ENCODE results near the gene F8.
"Not testable (repeated sequence)": the region's sequence is repeated elsewhere in the genome, so short reads cannot be mapped to it uniquely, and the experiment has no call there.

The F8 gene

DNA sequence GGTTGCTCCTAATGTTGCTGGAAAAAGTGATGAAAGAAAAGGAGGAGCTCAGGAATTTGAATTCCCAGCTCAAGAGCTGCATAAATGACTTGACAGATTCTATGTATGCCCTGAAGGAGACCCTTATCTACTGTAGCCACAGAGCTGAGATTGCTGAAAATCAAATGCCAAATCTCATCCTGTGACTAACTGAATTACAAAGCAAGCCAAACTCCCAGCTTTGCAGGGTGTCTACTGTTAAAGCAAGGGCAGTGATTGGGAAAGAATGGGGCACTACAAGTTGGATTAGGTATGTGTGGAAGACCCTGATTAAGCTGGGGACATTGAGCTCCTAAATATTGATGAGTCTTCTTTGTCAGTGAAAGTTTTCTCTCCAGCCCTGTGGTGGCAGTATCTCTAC is 167.3 kb downstream of the F8 start:
- no peak for DNase-seq

DNA sequence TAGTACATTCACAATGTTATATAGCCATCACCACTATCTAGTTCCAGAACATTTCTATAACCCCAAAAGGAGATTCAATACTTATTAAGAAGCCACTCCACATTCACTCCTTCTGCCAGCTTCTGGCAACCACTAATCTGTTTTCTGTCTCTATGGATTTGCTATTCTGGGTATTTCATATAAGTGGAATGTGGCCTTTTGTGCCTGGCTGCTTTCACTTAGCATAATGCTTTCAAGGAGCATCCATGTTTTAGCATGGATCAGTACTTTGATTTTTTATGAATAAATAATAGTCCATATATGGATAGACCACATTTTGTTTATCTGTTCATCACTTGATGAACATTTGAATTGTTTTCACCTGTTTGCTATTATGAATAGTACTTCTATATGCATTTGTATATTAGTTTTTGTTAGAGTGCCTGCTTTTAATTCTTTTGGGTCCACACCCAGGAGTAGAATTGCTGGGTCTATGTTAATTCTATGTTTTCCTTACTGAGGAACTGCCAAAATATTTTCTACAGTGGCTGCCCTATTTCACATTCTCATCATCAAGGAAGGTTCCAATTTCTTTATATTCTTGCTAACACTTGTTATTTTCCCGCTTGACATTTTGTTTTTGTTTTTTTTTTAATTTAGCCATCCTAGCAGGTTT is 171.4 kb downstream of the F8 start:
- DNase-seq = no peak

DNA sequence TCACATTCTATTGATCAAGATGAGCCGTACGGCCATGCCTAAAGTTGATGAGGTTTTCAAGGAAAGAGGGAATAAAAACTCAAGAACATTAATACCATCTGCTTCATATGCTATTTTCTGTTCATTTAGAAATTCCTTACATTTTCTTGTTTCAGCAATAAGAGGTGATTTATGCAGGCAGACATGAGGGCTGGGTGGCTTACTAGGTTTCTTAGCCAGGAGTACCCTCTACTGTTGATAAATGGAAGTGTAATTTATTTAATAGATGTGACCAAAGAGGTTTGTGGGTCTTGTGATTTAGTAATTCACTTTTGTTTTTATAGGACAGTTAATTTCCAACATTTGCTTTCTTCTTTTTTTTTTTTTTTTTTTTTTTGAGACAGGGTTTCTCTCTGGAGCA is 181.7 kb downstream of the F8 start:
- DNase-seq = no peak

GRCh38 chrX:154836163-154836562 is 186.4 kb downstream of the F8 start:
- DNase-seq = no peak

- no peak for DNase-seq
These were observed 188.0 kb downstream of the F8 start, which contains the start of gene SMIM9 for GRCh38 chrX:154834562-154834961. Gene SMIM9, minus strand, starts transcription at chrX:154834662. Its CDS starts 3,806 bp downstream, at chrX:154830856.

GRCh38 chrX:154833746-154834274 is 188.7 kb downstream of the F8 start:
- DNase-seq = no peak

GRCh38 chrX:154829926-154830442 is 192.5 kb downstream of the F8 start:
- no peak for DNase-seq

- no peak for DNase-seq
These were observed 193.4 kb downstream of the F8 start for GRCh38 chrX:154829134-154829533.

GRCh38 chrX:154828016-154828408 is 194.5 kb downstream of the F8 start:
- DNase-seq = no peak

DNA sequence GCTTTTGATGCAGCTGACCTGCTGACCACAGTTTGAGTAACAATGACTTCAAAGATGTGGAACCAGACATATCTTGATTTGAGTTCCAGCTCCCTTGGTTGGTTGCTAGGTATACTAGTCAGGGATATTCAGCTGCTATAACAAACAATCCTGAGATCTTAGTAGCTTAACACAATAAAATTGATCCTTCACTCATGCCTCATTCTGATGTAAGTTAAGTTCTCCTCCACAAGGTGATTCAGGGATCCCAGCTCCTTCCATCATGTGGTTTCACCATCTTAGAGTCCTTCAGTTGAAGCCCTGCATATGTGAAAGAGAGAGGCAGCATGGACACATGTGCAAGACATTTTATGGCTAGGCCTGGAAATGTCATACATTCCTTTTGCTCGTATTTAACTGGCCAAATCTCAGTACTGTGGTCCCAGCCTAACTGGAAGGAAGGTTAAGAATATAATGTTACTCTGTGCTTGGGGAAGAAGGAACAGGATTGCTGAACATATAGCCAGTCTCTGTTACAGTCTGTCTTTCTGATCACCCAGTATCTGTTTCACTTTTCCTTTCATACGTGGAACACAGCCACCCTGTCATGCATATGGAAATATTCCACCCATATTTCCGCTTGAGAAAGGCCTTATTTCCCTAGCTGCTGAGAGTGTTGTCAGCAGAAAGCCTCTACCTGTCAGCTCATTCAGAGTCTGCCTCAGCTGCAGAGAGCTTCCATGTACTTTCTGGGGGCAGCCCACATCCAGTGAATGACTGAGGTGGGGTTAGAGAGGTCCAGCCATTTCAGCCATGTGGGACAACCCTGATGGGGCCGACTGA is 195.1 kb downstream of the F8 start:
- DNase-seq = no peak

DNA sequence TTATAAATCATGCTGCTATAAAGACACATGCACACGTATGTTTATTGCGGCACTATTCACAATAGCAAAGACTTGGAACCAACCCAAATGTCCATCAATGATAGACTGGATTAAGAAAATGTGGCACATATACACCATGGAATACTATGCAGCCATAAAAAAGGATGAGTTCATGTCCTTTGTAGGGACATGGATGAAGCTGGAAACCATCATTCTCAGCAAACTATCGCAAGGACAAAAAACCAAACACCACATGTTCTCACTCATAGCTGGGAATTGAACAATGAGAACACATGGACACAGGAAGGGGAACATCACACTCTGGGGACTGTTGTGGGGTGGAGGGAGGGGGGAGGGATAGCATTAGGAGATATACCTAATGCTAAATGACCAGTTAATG is 196.9 kb downstream of the F8 start:
- not testable (repeated sequence) for DNase-seq

- DNase-seq = no peak
These were observed 197.9 kb downstream of the F8 start for GRCh38 chrX:154824638-154825037.

GRCh38 chrX:154822029-154822428 is 200.5 kb downstream of the F8 start:
- no peak for DNase-seq

GRCh38 chrX:154821523-154821922 is 201.0 kb downstream of the F8 start:
- DNase-seq = no peak

DNA sequence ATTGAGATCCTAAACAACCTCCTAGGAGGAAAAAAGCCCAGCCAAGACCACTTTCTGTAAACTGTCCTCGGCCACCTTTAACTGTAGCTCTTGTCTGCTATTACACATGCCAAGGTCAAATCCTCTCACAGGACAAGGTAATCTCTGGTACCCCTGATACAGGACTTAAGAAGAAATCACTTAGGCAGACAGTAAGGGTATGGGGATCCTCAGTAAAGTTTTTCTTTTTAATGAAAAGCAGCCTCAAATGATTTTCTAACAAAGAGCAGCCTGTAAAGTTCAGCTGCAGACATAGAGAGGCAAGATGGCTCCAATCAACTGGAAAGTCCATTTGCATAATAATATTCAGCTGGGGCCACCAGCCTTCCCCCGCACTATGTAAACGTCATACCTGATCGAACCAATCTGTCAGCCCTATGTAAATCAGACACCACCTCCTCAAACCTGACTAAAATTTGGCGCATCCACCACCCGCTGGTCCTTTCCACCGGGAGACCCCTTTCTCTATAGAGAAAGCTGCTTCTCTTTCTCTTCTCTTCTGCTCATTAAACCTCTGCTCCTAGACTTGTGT is 202.7 kb downstream of the F8 start:
- DNase-seq = no peak

DNA sequence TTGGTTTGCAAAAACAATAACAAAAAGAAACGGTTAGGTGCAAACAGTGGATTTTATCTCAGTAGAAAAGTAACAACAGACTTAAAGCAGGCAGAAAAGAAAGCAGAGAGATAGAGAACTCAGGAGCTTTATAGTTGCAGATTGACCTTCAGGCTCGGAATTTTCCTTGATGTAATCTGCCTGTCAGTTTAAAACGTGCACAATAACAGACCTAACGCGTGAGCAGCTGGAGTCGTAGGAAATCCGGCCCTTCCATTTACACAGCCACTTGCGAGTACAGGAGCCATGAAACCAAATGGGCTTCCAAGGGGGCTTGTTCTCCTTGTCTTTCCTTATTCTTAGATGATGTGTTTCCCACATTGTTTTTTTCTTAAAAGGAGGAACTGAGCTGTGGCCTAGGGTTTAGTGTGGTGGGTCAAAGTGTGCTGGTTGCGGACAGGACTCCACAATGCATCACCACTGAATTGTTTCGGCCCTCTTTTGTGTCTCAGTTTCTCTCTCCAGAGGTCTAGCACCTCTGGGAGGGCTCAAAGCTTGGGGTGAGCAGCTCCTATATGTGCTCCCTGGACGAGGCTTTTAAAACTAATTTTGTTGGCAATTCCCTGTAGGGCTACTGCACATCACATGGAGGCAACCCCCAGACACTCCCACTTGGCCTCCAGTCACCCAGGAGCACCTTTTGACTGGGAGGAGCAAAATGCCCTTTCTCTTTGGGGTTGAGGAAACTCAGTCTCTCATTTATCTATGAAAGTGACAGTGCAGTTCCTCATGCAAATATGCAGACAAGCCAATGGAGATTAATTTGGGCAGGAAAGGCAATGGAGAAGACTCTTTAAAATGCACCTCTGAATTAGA is 203.4 kb downstream of the F8 start:
- no peak for DNase-seq

- not testable (repeated sequence) for DNase-seq
These were observed 205.4 kb downstream of the F8 start for GRCh38 chrX:154817048-154817618.

GRCh38 chrX:154816326-154816898 is 206.1 kb downstream of the F8 start:
- DNase-seq = not testable (repeated sequence)

GRCh38 chrX:154815274-154815818 is 207.2 kb downstream of the F8 start:
- no peak for DNase-seq

DNA sequence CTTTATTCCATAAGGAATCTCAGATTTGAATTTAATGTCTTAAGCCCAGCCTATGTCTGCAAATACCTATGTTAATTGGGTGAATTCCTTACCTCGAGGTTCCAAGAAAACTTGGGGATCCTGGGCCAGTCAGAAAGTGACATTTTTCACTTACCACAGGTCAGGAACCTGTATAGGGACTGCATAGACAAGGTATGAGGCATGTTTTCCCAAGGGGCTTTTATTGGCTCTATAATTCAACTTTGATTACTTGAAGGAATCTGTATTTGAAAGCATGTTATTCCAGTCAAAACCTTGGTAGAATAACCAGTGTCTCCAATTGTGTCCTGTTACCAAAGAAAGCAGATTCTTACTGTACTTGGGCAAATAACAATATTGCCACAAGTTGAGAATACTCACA is 208.7 kb downstream of the F8 start:
- DNase-seq = no peak

DNA sequence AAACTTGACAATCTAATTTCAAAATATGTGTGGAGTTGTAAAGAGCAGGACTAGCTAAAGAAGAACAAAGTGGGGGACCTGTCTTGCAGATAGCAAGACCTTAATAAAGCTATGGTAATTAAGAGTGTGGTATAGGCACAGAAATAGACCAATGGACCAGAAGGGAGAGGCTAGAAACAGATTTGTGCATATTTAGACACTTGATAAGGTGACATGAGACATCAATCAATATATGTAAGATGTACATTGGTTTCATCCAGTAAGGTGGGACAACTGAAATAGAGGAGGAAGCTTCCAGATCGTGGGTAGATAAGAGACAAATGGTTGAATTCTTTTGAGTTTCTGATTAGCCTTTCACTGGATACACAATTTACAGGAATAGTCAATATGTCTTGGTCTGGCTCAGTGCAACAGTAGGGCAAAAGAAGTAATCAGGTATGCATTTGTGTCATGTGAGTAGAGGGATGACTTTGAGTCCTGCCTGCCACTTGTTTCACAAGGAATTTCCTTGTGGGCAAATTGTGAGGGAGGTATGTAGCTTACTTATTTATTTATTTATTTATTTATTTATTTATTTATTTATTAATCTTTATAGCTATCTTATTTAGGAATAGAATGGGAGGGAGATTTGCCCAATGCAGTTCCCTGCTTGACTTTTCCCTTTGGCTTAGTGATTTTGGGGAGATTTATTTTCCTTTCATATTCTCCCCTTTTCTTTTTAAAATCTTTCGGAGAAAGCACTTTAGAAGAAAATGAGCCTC is 210.0 kb downstream of the F8 start:
- no peak for DNase-seq

Measured in 8988T (cell line).